Activated CD8-positive, alpha-beta memory T cell treated with anti-CD3 and anti-CD28 coated beads for 4 hours (primary cell): ENCODE data around the gene TOM1L2.
"Not testable (repeated sequence)": the region's sequence is repeated elsewhere in the genome, so short reads cannot be mapped to it uniquely, and the experiment has no call there.

ENCODE experiments used
- DNase-seq, 2 donors: peaks; one replicate each; pipeline ENCODE4 v3.0.0-alpha.2; 2020; ENCODE audit warnings: low read depth in 2 of 2

The TOM1L2 gene

GRCh38 chr17:17943281-17943984 lies 28.8 kb downstream of the TOM1L2 start:
- DNase-seq: no peak

DNA sequence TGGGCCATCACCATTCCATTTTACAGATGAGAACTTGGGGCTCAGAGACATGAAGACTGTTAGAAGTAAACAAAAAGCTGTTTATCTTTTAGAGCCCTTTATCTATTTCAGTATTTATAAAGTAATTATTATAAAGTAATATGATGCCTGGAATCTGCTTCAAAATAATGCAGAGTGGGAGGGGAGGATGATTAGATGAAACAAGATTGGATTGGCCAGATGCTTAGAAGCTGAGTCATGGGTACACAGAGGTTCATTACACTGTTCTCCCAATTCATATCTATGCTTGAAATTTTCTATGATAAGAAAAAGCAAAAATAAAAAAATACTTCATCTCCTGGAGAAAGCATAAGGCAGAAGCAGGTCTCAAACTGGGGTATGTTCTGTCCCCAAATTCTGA lies 29.4 kb downstream of the TOM1L2 start:
- no peak for DNase-seq

GRCh38 chr17:17941015-17941414 lies 31.2 kb downstream of the TOM1L2 start:
- DNase-seq: no peak

DNA sequence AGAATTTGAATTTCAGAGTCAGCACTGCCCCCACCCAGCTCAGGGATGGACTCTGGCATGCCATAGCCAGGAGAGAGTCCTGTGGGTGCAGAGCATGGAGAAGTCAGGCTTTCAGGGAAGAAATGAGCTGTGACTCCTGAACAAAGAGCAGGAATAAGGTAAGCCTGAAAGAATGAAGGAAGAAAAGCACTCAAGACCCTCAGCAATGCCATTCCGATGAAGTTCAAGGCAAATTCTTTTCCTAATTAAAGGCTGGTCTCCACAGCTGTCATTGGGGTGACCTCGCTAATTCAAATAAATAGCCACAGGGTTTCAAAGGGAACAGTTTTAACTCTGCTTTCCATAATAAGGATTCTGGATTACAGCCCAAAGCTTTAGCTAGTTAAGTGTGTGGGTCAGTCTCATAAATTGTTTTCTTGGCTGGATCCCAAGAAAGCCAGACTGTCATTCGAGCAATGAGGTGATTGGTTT lies 31.7 kb downstream of the TOM1L2 start:
- DNase-seq: no peak

- DNase-seq: not testable (repeated sequence)
Measured at GRCh38 chr17:17939941-17940340, 32.3 kb downstream of the TOM1L2 start.

GRCh38 chr17:17938388-17939107 lies 33.7 kb downstream of the TOM1L2 start:
- no peak for DNase-seq

GRCh38 chr17:17937958-17938357 lies 34.2 kb downstream of the TOM1L2 start:
- DNase-seq: no peak

DNA sequence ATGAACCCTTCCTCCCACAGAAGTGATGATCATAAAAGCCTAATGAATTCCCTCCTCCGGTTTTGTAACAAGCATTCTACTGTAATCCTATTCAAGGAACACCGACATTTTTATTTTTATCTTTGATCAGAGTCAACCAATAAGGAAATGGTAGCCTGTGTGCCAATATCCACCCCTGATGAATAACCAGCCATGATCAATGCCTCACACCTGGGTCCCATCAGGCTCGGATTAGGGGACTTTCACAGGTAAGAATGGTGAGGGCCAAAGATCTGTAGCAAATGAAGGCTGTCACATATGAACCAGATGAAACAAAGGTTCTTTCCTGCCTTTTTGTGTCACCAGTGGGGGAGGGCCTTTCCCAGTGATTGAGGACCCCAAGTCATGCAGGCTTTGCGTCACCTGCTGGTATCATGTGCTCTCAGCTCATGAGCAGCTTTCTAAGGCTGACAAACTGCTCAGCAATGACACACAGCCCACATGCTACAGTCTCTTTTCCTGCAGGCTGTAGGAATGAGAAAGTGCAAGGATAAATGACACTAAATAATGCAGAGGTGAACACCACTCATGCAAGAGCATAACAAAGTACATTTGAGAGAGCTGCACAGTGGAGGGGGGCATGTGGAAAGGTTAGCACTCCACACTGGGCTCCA lies 34.9 kb downstream of the TOM1L2 start:
- DNase-seq: no peak

DNA sequence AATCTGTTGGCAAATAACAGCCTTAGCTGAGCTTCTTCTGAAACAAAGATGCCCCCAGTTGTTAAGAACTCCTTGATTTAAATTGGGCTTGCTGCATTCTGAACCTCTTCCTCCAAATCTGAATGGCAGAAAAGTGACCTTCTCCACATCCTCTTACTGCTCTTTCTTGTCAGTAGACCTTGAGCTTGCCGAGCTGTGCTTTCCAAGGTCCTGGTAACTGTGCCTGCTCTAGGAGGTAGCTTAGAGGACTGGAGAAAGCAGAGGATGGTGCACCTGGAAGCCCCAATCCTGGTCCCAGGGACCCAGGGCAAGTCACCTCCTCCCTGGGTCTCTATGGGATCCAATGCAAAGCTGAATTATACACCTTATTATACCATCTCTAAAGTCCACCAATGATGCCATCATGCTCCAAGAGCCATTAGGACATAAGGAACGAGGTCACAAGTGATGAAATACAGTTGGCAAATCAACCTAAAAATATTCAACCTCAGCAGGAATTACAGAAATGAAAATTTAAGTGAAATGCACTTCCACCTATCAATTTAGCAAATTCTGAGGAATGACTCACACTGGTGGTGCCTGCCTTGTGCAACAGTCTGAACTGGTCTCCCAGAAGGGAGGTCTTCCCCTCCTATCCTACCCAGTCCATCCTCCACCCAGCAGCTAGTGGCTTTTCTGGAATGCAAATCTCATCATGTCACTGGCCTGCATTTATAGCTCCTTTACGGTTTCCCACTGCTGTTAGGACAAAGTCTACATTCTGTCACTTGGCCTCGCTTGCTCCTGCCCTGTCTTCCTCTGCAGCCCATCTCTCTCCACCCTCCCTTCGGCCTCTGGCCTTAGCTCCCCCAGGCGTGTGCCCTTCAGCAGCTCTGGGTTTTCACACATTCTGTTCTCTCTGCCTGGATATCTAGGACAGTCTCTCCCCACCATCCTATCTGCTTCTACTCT lies 36.6 kb downstream of the TOM1L2 start:
- DNase-seq: no peak

DNA sequence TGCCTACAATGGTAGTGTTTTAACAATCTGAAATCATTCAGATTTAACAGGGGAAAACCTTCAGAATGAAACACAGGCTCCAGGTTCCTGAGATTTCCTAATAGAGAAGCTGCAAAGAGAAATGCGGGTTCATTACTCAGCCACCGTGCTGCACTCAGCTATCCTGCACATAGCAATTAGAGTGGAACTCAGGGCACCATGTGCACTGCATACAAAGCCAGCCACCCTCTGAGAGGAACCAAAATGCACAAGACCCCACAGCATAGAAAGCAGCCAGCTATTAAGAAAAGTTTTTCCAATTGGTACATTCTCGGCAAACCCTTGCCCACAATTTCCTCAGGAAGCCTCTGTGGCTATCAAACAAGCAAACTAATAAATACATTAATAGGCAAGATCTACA lies 37.4 kb downstream of the TOM1L2 start:
- no peak for DNase-seq

DNA sequence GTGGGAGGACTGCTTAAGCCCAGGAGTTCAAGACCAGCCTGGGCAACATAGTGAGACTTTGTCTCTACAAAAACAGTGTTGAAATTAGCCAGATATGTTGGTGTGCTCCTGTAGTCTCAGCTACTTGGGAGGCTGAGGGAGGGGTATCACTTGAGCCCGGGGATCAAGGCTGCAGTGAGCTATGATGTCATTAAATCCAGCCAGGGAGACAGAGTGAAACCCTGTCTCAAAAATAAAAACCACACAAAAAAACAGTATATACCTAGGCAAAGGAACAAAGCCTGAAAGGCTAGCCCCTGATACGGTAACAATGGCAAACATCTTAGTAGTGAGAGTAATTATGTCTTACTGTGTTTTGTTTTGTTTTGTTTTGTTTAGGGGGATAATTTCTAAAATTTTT lies 38.0 kb downstream of the TOM1L2 start:
- no peak for DNase-seq

DNA sequence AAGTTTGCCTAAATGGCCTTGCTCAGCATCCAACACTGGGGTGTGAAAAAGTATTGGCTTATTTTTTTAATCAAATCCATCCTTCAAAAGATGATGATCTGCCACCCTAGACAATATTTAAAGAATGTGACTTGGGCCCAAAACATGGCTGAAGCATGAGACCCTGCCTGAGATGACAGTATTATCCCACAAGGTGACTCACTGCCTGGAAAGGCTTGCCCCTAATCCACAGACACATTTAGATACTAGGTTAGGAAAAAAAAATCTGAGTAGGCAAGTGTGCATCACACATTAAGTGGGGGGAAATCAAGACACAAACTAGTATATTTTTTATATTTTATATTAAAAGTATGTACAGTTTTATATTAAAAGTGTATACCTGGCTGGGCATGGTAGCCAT lies 38.4 kb downstream of the TOM1L2 start:
- no peak for DNase-seq

DNA sequence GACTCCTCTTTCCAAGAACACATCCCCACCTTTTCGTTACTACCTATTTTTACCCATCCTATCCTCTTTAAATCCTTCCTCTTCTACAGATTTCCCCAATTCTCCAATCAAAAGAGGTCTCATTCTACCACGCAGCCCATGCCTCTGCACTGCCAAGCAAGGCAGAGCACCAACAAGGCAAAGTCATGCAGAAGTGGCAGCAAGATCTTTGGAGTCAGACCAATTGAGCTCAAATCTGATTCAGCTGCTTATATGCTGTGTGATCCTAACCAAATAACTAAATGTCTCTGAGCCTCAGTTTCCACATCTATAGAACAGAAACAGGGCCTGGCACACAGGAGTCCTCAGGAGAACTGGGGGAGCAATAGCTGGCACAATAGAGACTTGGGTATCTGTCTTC lies 41.0 kb downstream of the TOM1L2 start:
- no peak for DNase-seq

GRCh38 chr17:17930674-17931073 lies 41.5 kb downstream of the TOM1L2 start:
- DNase-seq: no peak

GRCh38 chr17:17929655-17930380 lies 42.4 kb downstream of the TOM1L2 start:
- DNase-seq: no peak

- no peak for DNase-seq
Measured at GRCh38 chr17:17928398-17929287, 43.6 kb downstream of the TOM1L2 start.

DNA sequence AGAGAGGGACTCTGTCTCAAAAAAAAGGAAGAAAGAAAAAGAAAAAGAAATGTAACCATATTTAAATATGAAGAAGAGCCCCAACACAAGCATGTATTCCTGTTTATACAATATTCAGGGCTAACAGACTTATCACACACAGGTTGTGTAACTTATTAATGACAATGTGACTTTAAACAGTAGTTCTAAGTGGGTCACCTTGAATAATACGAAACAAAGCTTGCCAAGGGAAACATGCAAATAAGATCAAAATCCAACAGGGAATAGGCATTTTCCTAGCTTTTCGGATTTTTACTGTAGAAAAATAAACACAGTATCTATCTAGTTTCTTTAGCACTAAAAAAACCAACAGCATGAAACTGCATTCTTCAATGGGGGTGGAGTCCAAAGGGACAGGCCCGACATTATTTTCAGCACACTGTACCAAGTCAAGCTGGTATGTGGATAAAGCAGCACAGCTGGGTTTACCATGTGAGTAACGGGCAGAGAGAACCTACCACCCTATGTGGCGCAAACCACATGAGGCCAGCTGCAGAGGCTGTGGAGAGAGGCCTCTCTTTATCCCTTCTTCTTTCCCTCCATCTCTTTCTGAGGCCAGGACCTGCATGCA lies 45.3 kb downstream of the TOM1L2 start:
- no peak for DNase-seq

DNA sequence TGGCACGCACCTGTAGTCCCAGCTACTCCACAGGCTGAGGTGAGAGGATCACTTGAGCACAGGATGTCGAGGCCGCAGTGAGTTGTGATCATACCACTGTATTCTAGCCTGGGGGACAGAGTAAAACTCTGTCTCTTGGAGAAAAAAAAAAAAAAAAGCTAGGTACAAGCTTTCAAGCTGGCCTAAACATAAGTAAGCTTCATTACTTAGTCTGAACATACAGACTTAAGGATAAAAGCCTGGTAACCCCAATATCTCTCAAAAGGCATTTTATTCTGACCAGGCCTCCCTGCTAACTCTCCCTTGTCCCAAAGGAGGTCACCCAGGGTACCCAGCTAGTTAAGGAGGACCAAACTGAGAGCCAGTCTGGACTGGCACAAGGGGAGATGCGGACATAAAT lies 46.2 kb downstream of the TOM1L2 start:
- DNase-seq: no peak

- no peak for DNase-seq
Measured at GRCh38 chr17:17924857-17925250, 47.3 kb downstream of the TOM1L2 start.
